Nephron (organoid): ENCODE results near the gene BST2.

Experiments used
- H3K27ac Mint-ChIP-seq, 3 experiments: 2 replicates each; pipeline ENCODE4 v1.8.0; 2020; ENCODE audit warnings: mixed read lengths in 3 of 3, mild to moderate bottlenecking in 2 of 3, moderate library complexity in 1 of 3
- H3K27me3 Mint-ChIP-seq: 2 replicates; pipeline ENCODE4 v1.8.0; 2021; ENCODE audit warnings: low read depth, mild to moderate bottlenecking, moderate library complexity, mixed read lengths
- H3K36me3 Mint-ChIP-seq: 2 replicates; pipeline ENCODE4 v1.8.0; 2020; ENCODE audit warnings: low read depth, mixed read lengths
- H3K4me1 Mint-ChIP-seq: 2 replicates; pipeline ENCODE4 v1.8.0; 2020; ENCODE audit warnings: mixed read lengths
- H3K4me3 Mint-ChIP-seq, 3 experiments: 2 replicates each; pipeline ENCODE4 v1.8.0; 2020; ENCODE audit warnings: mild to moderate bottlenecking in 3 of 3, mixed read lengths in 3 of 3, moderate library complexity in 2 of 3
- H3K9me3 Mint-ChIP-seq: 2 replicates; pipeline ENCODE4 v1.8.0; 2020; ENCODE audit warnings: mixed read lengths
- TF ChIP-seq, protein P1 (sequence below), 3 experiments: fragments of 200-600 bp; sonication (generic); IDR thresholded peaks; one replicate each; pipeline ENCODE4 v1.5.0; 2021; ENCODE audit warnings: antibody characterized with exemption in 3 of 3; ENCODE audit not compliant: unreplicated experiment in 3 of 3

The BST2 gene

GRCh38 chr19:17447704-17448130 lies 42.3 kb upstream of the BST2 start:
- TF ChIP-seq, protein P1, sequence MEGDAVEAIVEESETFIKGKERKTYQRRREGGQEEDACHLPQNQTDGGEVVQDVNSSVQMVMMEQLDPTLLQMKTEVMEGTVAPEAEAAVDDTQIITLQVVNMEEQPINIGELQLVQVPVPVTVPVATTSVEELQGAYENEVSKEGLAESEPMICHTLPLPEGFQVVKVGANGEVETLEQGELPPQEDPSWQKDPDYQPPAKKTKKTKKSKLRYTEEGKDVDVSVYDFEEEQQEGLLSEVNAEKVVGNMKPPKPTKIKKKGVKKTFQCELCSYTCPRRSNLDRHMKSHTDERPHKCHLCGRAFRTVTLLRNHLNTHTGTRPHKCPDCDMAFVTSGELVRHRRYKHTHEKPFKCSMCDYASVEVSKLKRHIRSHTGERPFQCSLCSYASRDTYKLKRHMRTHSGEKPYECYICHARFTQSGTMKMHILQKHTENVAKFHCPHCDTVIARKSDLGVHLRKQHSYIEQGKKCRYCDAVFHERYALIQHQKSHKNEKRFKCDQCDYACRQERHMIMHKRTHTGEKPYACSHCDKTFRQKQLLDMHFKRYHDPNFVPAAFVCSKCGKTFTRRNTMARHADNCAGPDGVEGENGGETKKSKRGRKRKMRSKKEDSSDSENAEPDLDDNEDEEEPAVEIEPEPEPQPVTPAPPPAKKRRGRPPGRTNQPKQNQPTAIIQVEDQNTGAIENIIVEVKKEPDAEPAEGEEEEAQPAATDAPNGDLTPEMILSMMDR (IDR thresholded peaks at IDR 0.05; ENCODE audit: unreplicated experiment in 3 of 3): no peak
- H3K4me1 Mint-ChIP-seq: peaks cover 6% of the 10 kb centered on the region

GRCh38 chr19:17445526-17446165 lies 40.2 kb upstream of the BST2 start:
- Mint-ChIP-seq H3K27me3 (peaks cover 16% of the 10 kb centered on the region), H3K27ac (no peak overlapping the region), H3K36me3 (no peaks in the 10 kb centered on the region), H3K4me3 (no peak overlapping the region), H3K9me3 (no peaks in the 10 kb centered on the region), H3K4me1 (peaks cover 12% of the 10 kb centered on the region)
- TF ChIP-seq, protein P1 (IDR thresholded peaks at IDR 0.05; ENCODE audit: unreplicated experiment in 3 of 3): no peak

More at GRCh38 chr19:17447704-17448130, 42.3 kb upstream of the BST2 start:
- Mint-ChIP-seq H3K4me3 (peak overlapping the region; percentile 72 to 79 (median 77)), H3K27me3 (peaks cover 23% of the 10 kb centered on the region), H3K27ac (no peak overlapping the region), H3K9me3 (no peaks in the 10 kb centered on the region), H3K36me3 (no peaks in the 10 kb centered on the region)

GRCh38 chr19:17441241-17442021 lies 36.0 kb upstream of the BST2 start:
- TF ChIP-seq, protein P1 (IDR thresholded peaks at IDR 0.05; ENCODE audit: unreplicated experiment in 3 of 3): peak; percentile 45 to 62 (median 51)
- Mint-ChIP-seq H3K9me3 (no peaks in the 10 kb centered on the region), H3K27ac (no peak overlapping the region), H3K36me3 (no peaks in the 10 kb centered on the region), H3K4me1 (peaks cover 7% of the 10 kb centered on the region), H3K4me3 (no peak overlapping the region), H3K27me3 (no peaks in the 10 kb centered on the region)

DNA sequence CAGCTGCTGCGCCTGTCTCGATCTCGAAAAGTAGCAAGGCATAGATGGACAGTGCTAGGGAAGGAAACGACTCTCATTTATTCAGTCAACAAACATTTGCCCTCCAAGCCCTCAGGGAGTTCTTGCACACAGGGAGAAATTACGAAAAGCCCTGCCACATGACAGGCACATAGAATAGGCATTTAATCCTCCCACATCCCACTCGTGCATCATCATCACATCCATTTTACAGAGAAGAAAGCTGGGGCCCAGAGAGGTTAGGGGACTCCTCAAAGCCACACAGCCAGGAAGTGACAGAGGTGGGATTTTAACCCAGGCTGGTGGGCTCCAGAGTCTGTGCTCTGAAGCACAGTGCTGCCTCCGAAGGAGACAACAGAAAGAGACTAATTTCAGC lies 31.4 kb upstream of the BST2 start:
- Mint-ChIP-seq H3K4me3 (no peak overlapping the region), H3K4me1 (peaks cover 7% of the 10 kb centered on the region), H3K27me3 (peaks cover 3% of the 10 kb centered on the region), H3K36me3 (no peaks in the 10 kb centered on the region), H3K9me3 (no peaks in the 10 kb centered on the region), H3K27ac (no peak overlapping the region)
- TF ChIP-seq, protein P1 (IDR thresholded peaks at IDR 0.05; ENCODE audit: unreplicated experiment in 3 of 3): no peak

DNA sequence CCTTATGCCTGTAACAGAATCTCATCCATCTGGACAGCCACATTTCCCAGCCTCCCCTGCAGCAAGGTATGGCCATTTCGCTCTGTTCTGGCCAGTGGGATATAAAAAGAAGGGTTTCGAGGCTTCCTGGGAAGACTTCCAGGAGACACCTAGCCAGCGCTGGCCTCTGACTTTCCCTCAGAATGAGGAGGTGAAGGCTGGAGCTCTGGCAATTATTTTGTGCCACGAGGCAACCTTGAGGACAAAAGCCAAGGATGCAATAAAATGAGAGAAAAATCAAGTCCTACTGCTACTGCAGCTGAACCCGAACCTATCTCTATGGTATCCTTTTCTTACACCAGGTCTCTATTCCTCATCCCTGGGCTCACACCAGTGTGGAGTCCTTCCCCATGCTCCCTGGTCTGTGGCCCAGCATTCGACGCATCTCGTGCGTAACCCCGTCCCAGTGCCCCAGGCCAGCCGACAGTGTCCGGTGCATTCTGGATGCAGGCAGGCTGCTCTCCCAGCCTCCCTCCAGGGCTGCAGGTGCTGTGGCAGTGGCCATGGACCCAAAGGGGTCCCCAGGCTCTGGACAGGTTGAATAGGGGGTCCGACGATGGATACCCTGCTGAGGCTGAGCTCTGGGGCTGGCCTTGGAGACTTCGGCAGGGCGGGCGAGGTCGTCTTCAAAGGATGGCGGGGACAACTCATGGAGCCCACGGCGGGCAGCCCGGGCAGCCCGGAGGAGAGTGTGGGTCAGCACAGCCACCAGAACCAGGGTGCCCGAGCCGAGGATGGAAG lies 30.9 kb upstream of the BST2 start:
- Mint-ChIP-seq H3K4me3 (no peak overlapping the region), H3K27me3 (peaks cover 3% of the 10 kb centered on the region), H3K4me1 (peaks cover under 1% of the 10 kb centered on the region), H3K36me3 (no peaks in the 10 kb centered on the region), H3K9me3 (no peaks in the 10 kb centered on the region), H3K27ac (no peak overlapping the region)
- TF ChIP-seq, protein P1 (IDR thresholded peaks at IDR 0.05; ENCODE audit: unreplicated experiment in 3 of 3): no peak
